Gastroesophageal sphincter (tissue), 3 donors: ENCODE results near the gene TGFB1.

Experiments used
- CTCF ChIP-seq, 4 experiments: fragments of 200-600 bp in 2 of 4; fragments of 450-650 bp in 2 of 4; sonication (generic) in 1 of 4; IDR thresholded peaks; one replicate each; pipeline ENCODE4 v1.5.1; 2017 to 2019; ENCODE audit warnings: antibody characterized with exemption in 4 of 4, mild to moderate bottlenecking in 2 of 4, moderate library complexity in 2 of 4
- EP300 ChIP-seq: sonication (generic); formaldehyde crosslinking; IDR thresholded peaks from one replicate; pipeline ENCODE4 v1.6.1; 2017; ENCODE audit warnings: antibody characterized with exemption, mild to moderate bottlenecking
- POLR2A ChIP-seq, 2 donors: fragments of 450-650 bp; IDR thresholded peaks; one replicate each; pipeline ENCODE4 v1.6.1; 2017; ENCODE audit warnings: antibody characterized with exemption in 2 of 2, mild to moderate bottlenecking in 2 of 2, moderate library complexity in 1 of 2

- no peak for TF ChIP-seq POLR2A (IDR thresholded peaks at IDR 0.05)
- no peak for TF ChIP-seq CTCF (IDR thresholded peaks at IDR 0.05)
- TF ChIP-seq EP300: no peak
Observed at GRCh38 chr19:41398598-41398997, 44.9 kb upstream of the TGFB1 start.
